Naive thymus-derived CD4-positive, alpha-beta T cell (primary cell): ENCODE data around the gene MBLAC1. TPM values are rescaled to one million over a fixed set of nuclear protein-coding genes. Genes with fewer than 3 reads are reported as not detected.
A peak's percentile ranks its signal among the peaks of the same experiment; 100 is the strongest.

Experiments
- ATAC-seq: fragments of 150-1000 bp; cut with Tn5 transposase; 2 replicates; pipeline ENCODE4 v1.10.0; 2021; ENCODE audit warnings: mild to moderate bottlenecking, moderate library complexity
- CTCF ChIA-PET: fragments of 350-600 bp; sonication (Branson Sonifier 250); formaldehyde crosslinking; loops from one replicate; lab custom pipeline; 2021; ENCODE audit warnings: antibody characterized with exemption; lab: Charles Lee
- POLR2A ChIA-PET: fragments of 350-600 bp; sonication (Branson Sonifier 250); formaldehyde crosslinking; loops from one replicate; lab custom pipeline; 2021; ENCODE audit warnings: antibody characterized with exemption, inconsistent platforms; lab: Charles Lee
- DNase-seq, 9 donors: peaks; one replicate each; pipeline versions ENCODE4 v3.0.0 to v3.0.0-alpha.2; 2020 to 2022; ENCODE audit warnings: mixed read lengths in 1 of 9
- H3K27ac ChIP-seq: one replicate; pipeline ENCODE4 v1.7.0; 2013; ENCODE audit warnings: mild to moderate bottlenecking, low read depth, low read length, moderate library complexity
- H3K27me3 ChIP-seq, 2 donors: one replicate each; pipeline ENCODE4 v1.7.0; 2013; ENCODE audit warnings: low read length in 2 of 2, mild to moderate bottlenecking in 2 of 2, moderate library complexity in 2 of 2; ENCODE audit not compliant: control insufficient read depth in 2 of 2, insufficient read depth in 2 of 2
- H3K36me3 ChIP-seq, 3 experiments: 1 replicate in 2 of 3; 2 replicates in 1 of 3; pipeline ENCODE4 v1.7.0; 2013; ENCODE audit warnings: low read length in 3 of 3, mild to moderate bottlenecking in 3 of 3, moderate library complexity in 1 of 3; ENCODE audit not compliant: insufficient read depth in 3 of 3, control insufficient read depth in 2 of 3
- H3K4me1 ChIP-seq, 2 donors: one replicate each; pipeline ENCODE4 v1.7.0; 2013; ENCODE audit warnings: low read length in 2 of 2, mild to moderate bottlenecking in 2 of 2, moderate library complexity in 1 of 2; ENCODE audit not compliant: control insufficient read depth in 2 of 2, insufficient read depth in 2 of 2
- H3K4me3 ChIP-seq: 2 replicates; pipeline ENCODE4 v1.7.0; 2013; ENCODE audit warnings: mild to moderate bottlenecking, low read length
- H3K9me3 ChIP-seq, 3 experiments: 1 replicate in 2 of 3; 2 replicates in 1 of 3; pipeline ENCODE4 v1.7.0; 2013; ENCODE audit warnings: low read length in 3 of 3; ENCODE audit not compliant: control insufficient read depth in 2 of 3
- H3K27ac Mint-ChIP-seq, 9 donors: one replicate each; pipeline ENCODE4 v1.8.0; 2020 to 2022; ENCODE audit warnings: mixed read lengths in 9 of 9, mild to moderate bottlenecking in 8 of 9, moderate library complexity in 5 of 9, inconsistent platforms in 2 of 9
- H3K27me3 Mint-ChIP-seq, 5 donors: one replicate each; pipeline ENCODE4 v1.8.0; 2021 to 2022; ENCODE audit warnings: mixed read lengths in 5 of 5, mild to moderate bottlenecking in 1 of 5
- H3K36me3 Mint-ChIP-seq, 5 donors: one replicate each; pipeline ENCODE4 v1.8.0; 2020 to 2022; ENCODE audit warnings: mixed read lengths in 5 of 5, mild to moderate bottlenecking in 3 of 5, inconsistent platforms in 1 of 5
- H3K4me1 Mint-ChIP-seq, 7 donors: one replicate each; pipeline ENCODE4 v1.8.0; 2020 to 2022; ENCODE audit warnings: mixed read lengths in 7 of 7, mild to moderate bottlenecking in 3 of 7, inconsistent platforms in 1 of 7
- H3K4me3 Mint-ChIP-seq, 10 donors: one replicate each; pipeline ENCODE4 v1.8.0; 2020 to 2022; ENCODE audit warnings: mild to moderate bottlenecking in 10 of 10, mixed read lengths in 10 of 10, moderate library complexity in 6 of 10, inconsistent platforms in 2 of 10
- H3K9me3 Mint-ChIP-seq, 11 donors: one replicate each; pipeline ENCODE4 v1.8.0; 2020 to 2022; ENCODE audit warnings: mixed read lengths in 11 of 11, mild to moderate bottlenecking in 4 of 11, inconsistent platforms in 1 of 11, moderate library complexity in 1 of 11
- intact Hi-C, 2 donors: fragments of 100-400 bp; cut with micrococcal nuclease; formaldehyde crosslinking; loops; one replicate each; pipeline ENCODE4 v1.15.1; 2023
- polyA plus RNA-seq, 2 donors: library from polyadenylated mRNA; unstranded; fragments of 300-500 nt; fragmentation: Illumina TruSeq; gene quantifications; one replicate each; pipeline ENCODE4 v1.2.3, GENCODE V29; 2021
- total RNA-seq, 6 experiments: library from RNA in 5 of 6; stranded (reverse) in 5 of 6; gene quantifications; 1 replicate in 5 of 6; 2 replicates in 1 of 6; pipeline ENCODE4 v1.2.3 and lab custom pipeline; 2021 to 2026

The MBLAC1 gene
- total and polyA plus RNA-seq, 7 experiments from 2014 or later, result 1.5 to 6.3 (median 4.5) TPM

DNA sequence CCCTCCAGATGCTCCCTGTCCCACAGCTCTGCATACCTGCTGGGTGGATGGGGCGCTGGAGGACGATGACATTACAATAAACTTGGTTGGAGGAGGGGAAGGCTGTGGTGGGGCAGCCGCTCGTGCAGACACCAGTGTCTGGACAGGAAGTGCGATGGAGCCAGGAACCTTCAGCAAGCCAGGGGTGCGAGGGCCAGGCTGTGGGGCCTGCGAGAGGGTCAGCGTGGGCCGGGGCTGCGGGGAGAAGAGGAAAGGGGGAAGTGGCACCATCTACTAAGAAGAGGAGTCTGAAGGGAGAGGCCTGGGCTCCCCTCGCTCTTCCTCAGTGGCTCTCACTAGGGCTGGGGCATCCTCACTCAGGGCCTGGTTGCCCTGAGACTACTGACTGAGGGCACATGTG, 18.9 kb upstream of the MBLAC1 start:
- CTCF ChIA-PET, result no interaction called here
- peaks cover 0 to 25% (median 6%) of the 10 kb centered on the region in 5 donors for H3K36me3 Mint-ChIP-seq

DNA sequence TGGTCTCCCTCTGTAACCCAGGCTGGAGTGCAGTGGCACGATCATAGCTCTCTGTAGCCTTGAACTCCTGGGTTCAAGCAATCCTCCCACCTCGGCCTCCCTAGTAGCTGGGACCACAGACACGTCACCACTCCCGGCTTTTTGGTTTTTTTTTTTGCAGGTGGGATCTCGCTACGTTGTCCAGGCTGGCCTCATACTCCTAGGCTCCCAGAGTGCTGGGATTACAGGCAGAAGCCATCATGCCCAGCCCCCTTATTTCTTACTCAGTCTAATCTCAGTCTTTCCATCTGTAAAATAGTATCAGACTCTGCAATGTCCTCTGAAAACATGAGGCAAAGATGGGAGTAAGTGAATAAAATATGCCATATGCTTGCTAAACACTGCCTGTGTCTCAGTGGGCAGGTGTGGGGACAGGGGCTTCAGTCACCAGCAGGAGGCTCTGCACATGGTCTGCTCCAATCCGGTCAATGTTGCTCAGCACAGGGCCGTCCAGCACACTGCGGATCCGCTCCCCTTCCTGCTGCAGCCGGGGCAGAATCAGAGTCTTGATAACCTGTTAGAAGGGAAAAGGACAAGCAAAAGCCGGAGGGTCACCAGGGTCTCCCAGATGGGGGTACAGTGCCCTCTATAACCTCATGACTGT, 17.1 kb upstream of the MBLAC1 start:
- Histone ChIP-seq H3K9me3 (no peaks in the 10 kb centered on the region), H3K4me3 (no peak overlapping the region), H3K36me3 (peaks cover 0 to 79% (median 27%) of the 10 kb centered on the region in 3 experiments), H3K4me1 (no peaks in the 10 kb centered on the region), H3K27me3 (no peaks in the 10 kb centered on the region), H3K27ac (no peak overlapping the region)
- CTCF ChIA-PET, result no interaction called here
- H3K4me1 Mint-ChIP-seq, result peaks cover 0 to 5% (median 0%) of the 10 kb centered on the region in 7 donors
- peaks cover 0 to 36% (median 6%) of the 10 kb centered on the region in 5 donors for H3K36me3 Mint-ChIP-seq
- ATAC-seq (no peak), DNase-seq (no peak)
- no peak overlapping the region for H3K27ac Mint-ChIP-seq
- no peak overlapping the region for H3K4me3 Mint-ChIP-seq
- H3K27me3 Mint-ChIP-seq, result no peaks in the 10 kb centered on the region
- POLR2A ChIA-PET, result no interaction called here
- intact Hi-C loops, result loop anchor here in 1 of 2 donors (10.0 kb wide), 2 partner anchors 475 to 555 kb away; partner anchors contain the start of genes FAM200A, FBXO24, LRCH4 and ZNF655
- H3K9me3 Mint-ChIP-seq, result no peaks in the 10 kb centered on the region

More for the DNA sequence above, 18.9 kb upstream of the MBLAC1 start:
- no peaks in the 10 kb centered on the region for H3K27me3 ChIP-seq
- ATAC-seq (no peak), DNase-seq (no peak)
- no peak overlapping the region for H3K4me3 ChIP-seq
- peaks cover 0 to 66% (median 18%) of the 10 kb centered on the region in 3 experiments for H3K36me3 ChIP-seq
- H3K9me3 ChIP-seq, result no peaks in the 10 kb centered on the region
- Mint-ChIP-seq H3K4me3 (no peak overlapping the region), H3K27ac (no peak overlapping the region), H3K27me3 (no peaks in the 10 kb centered on the region), H3K9me3 (no peaks in the 10 kb centered on the region), H3K4me1 (peaks cover 0 to 9% (median 4%) of the 10 kb centered on the region in 7 donors)
- H3K27ac ChIP-seq, result no peak overlapping the region
- intact Hi-C loops, result loop anchor here in 1 of 2 donors (10.0 kb wide), 2 partner anchors 477 to 553 kb away; partner anchors contain the start of genes FAM200A, FBXO24, LRCH4 and ZNF655
- POLR2A ChIA-PET, result interaction anchor here (1.6 kb wide), 1 partner anchor 12 kb away, joined by 7 read pairs; the partner anchor contains the start of gene CNPY4
- no peaks in the 10 kb centered on the region for H3K4me1 ChIP-seq

DNA sequence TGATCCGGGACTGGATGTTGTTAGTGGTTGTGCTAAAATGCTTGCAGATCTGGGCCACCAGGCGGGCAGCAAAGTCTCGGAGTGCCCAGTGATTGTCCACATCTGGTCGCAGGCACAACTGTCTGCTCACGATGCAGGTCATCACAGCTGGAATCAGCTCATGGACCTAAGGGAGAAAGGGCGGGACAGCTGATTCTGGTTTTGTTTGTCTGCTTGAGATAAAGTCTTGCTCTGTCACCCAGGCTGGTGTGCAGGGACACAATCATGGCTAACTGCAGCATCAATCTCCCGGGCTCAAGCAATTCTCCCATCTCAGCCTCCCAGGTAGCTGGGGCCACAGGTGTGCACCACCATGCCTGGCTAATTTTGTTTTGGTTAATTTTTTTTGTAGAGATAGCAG, 15.6 kb upstream of the MBLAC1 start:
- CTCF ChIA-PET, result no interaction called here
- Histone ChIP-seq H3K4me1 (no peaks in the 10 kb centered on the region), H3K27ac (no peak overlapping the region), H3K9me3 (no peaks in the 10 kb centered on the region), H3K27me3 (no peaks in the 10 kb centered on the region), H3K4me3 (no peak overlapping the region), H3K36me3 (peaks cover 0 to 74% (median 27%) of the 10 kb centered on the region in 3 experiments)
- intact Hi-C loops, result no loop called here
- DNase-seq (no peak), ATAC-seq (no peak)
- H3K27me3 Mint-ChIP-seq, result no peaks in the 10 kb centered on the region
- POLR2A ChIA-PET, result no interaction called here
- peaks cover 0 to 36% (median 9%) of the 10 kb centered on the region in 5 donors for H3K36me3 Mint-ChIP-seq
- H3K9me3 Mint-ChIP-seq, result no peaks in the 10 kb centered on the region
- H3K4me1 Mint-ChIP-seq, result peaks cover 0 to 7% (median 3%) of the 10 kb centered on the region in 7 donors
- no peak overlapping the region for H3K4me3 Mint-ChIP-seq
- H3K27ac Mint-ChIP-seq, result peak overlapping the region in 1 of 9 donors; percentile 24

DNA sequence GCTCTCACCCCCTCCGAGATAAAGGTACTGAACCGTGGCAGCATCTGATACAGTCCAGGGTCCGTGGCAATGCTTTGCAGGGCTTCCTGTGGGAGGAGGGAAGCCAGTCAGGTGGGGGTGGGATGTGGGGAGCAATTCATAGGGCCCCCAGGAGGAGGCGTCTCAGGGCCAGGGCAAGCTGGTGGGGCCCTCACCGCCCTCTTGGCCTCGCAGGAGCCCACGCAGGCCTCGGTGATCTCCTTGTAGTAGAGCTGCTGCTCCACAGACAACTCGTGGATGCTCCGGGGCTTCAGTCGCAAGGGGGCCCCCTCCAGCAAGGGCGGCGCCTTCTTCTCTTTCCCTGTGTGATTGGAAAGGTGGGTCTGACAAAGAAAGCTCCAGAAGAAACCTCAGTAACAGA, 14.9 kb upstream of the MBLAC1 start:
- peaks cover 3 to 9% (median 8%) of the 10 kb centered on the region in 7 donors for H3K4me1 Mint-ChIP-seq
- Histone ChIP-seq H3K36me3 (peaks cover 0 to 70% (median 27%) of the 10 kb centered on the region in 3 experiments), H3K27me3 (no peaks in the 10 kb centered on the region), H3K4me3 (no peak overlapping the region), H3K9me3 (no peaks in the 10 kb centered on the region), H3K27ac (no peak overlapping the region), H3K4me1 (no peaks in the 10 kb centered on the region)
- no peak for DNase-seq
- H3K9me3 Mint-ChIP-seq, result no peaks in the 10 kb centered on the region
- ChIA-PET CTCF (no interaction called here), POLR2A (interaction anchor here (0.6 to 1.1 kb wide), 2 partner anchors 10 to 12 kb away, joined by 3 read pairs; partner anchors contain the start of gene AP4M1)
- H3K4me3 Mint-ChIP-seq, result no peak overlapping the region
- ATAC-seq, result no peak
- intact Hi-C loops, result no loop called here
- peaks cover 0 to 33% (median 9%) of the 10 kb centered on the region in 5 donors for H3K36me3 Mint-ChIP-seq
- H3K27ac Mint-ChIP-seq, result no peak overlapping the region
- H3K27me3 Mint-ChIP-seq, result no peaks in the 10 kb centered on the region

DNA sequence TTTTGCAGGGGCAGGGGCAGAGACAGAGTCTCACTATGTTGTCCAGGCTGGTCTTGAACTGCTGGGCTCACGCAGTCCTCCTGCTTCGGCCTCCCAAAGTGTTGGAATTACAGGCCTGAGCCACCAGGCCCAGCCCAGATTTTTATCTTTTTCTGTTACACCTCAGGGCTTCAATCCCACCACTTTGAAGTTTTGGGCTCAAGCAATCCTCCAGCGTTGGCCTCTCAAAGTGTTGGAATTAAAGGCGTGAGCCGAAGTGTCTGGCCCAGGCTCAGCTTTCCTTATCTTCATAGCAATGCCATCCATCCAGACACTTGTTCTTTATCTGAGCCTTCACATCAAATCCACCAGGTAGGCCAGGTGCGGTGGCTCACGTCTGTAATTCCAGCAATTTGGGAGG, 11.7 kb upstream of the MBLAC1 start:
- ChIA-PET POLR2A (interaction anchor here (2.2 kb wide), 1 partner anchor 9 kb away, joined by 10 read pairs; no protein-coding TSS in a partner anchor), CTCF (interaction anchor here (0.6 kb wide), 1 partner anchor 21 kb away, joined by 3 read pairs; no protein-coding TSS in a partner anchor)
- peaks cover 10 to 25% (median 19%) of the 10 kb centered on the region in 7 donors for H3K4me1 Mint-ChIP-seq
- Histone ChIP-seq H3K4me3 (no peak overlapping the region), H3K27ac (no peak overlapping the region), H3K9me3 (no peaks in the 10 kb centered on the region), H3K4me1 (peaks cover 7 to 11% of the 10 kb centered on the region in 2 donors), H3K36me3 (peaks cover 0 to 44% (median 18%) of the 10 kb centered on the region in 3 experiments), H3K27me3 (no peaks in the 10 kb centered on the region)
- H3K27me3 Mint-ChIP-seq, result no peaks in the 10 kb centered on the region
- peak overlapping the region in 2 of 9 donors; percentile 42 to 65 for H3K27ac Mint-ChIP-seq
- H3K4me3 Mint-ChIP-seq, result no peak overlapping the region
- peaks cover 0 to 3% (median 0%) of the 10 kb centered on the region in 11 donors for H3K9me3 Mint-ChIP-seq
- ATAC-seq (no peak), DNase-seq (no peak)
- intact Hi-C loops, result no loop called here
- H3K36me3 Mint-ChIP-seq, result peaks cover 0 to 20% (median 4%) of the 10 kb centered on the region in 5 donors

DNA sequence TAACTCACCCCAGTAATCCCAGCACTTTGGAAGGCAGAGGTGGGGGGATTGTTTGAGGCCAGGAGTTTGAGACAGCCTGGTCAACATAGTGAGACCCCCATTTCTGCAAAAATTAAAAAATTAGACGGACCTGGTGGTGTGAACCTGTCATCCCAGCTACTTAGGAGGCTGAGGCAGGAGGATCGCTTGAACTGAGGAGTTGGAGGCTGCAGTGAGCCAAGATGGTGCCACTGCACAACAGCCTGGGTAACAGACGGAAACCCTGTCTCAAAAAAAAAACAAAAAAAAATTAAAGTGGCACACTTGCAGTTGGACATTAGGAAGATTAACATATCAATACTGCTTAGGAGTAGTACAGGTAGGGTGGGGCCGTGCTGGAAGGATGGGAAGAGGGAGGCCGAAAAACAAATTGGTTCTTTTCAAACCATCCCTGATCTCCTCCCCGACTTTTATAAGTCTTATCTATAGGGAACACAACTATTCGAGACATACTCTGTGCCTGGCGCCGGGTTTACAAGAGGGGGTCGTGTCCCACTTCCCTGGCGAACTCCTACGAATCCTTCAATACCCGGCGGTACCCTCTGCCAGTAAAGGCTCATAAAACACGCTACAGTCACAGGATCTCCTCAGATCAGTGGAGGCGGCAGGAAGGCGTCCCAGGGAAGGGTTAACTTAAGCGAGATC, 8.2 kb upstream of the MBLAC1 start:
- Mint-ChIP-seq H3K9me3 (peaks cover 0 to 3% (median 0%) of the 10 kb centered on the region in 11 donors), H3K4me3 (peak overlapping the region; percentile 90 to 100 (median 98)), H3K4me1 (peaks cover 18 to 37% (median 28%) of the 10 kb centered on the region in 7 donors), H3K27me3 (no peaks in the 10 kb centered on the region), H3K36me3 (peaks cover 0 to 9% (median 4%) of the 10 kb centered on the region in 5 donors), H3K27ac (peak overlapping the region; percentile 97 to 99 (median 98))
- DNase-seq (no peak), ATAC-seq (no peak)
- H3K9me3 ChIP-seq, result no peaks in the 10 kb centered on the region
- peaks cover 12 to 19% of the 10 kb centered on the region in 2 donors for H3K4me1 ChIP-seq
- no peaks in the 10 kb centered on the region for H3K27me3 ChIP-seq
- H3K4me3 ChIP-seq, result peak overlapping the region; percentile 100
- ChIA-PET CTCF (no interaction called here), POLR2A (interaction anchor here (0.6 to 2.1 kb wide), 4 partner anchors 8 to 574 kb away, joined by 3 to 15 read pairs (median 8); partner anchors contain the start of gene MBLAC1)
- peaks cover 0 to 23% (median 5%) of the 10 kb centered on the region in 3 experiments for H3K36me3 ChIP-seq
- H3K27ac ChIP-seq, result peak overlapping the region; percentile 88
- intact Hi-C loops, result loop anchor here (1.0 to 2.0 kb wide), 8 partner anchors 9 to 555 kb away; partner anchors contain the start of genes AP4M1 (in 2 of the 2), MCM7 (in 2 of the 2), ZCWPW1 (in 2 of the 2) and GNB2 (in 1 of the 2)
